HEK293 (cell line): ENCODE measurements around the gene SEC61A2.

Experiments
- CTCF ChIA-PET: fragments of 350-600 bp; formaldehyde crosslinking; extraction: SDS; loops from one replicate; lab custom pipeline; 2021; ENCODE audit warnings: antibody characterized with exemption; lab: Yijun Ruan, JAX
- POLR2A ChIA-PET: fragments of 300-600 bp; formaldehyde crosslinking; extraction: SDS; loops from one replicate; lab custom pipeline; 2020; ENCODE audit warnings: antibody characterized with exemption, inconsistent platforms; lab: Yijun Ruan, JAX
- H3K27ac ChIP-seq: fragments of 200-500 bp; sonication (Bioruptor generic); 2 replicates; pipeline ENCODE4 v1.5.1; 2014; ENCODE audit warnings: low read depth, low read length, control low read depth, inconsistent platforms; ENCODE audit errors: extremely low read depth
- H3K36me3 ChIP-seq, 2 experiments: fragments of 200-500 bp in 1 of 2; sonication (Bioruptor generic) in 1 of 2; 1 replicate in 1 of 2; 2 replicates in 1 of 2; pipeline ENCODE4 v1.5.1; 2014 to 2017; ENCODE audit warnings: inconsistent platforms in 2 of 2, low read length in 2 of 2; ENCODE audit not compliant: control insufficient read depth in 2 of 2, insufficient read depth in 1 of 2
- H3K4me1 ChIP-seq: fragments of 200-500 bp; sonication (Bioruptor generic); 2 replicates; pipeline ENCODE4 v1.5.1; 2014; ENCODE audit warnings: mild to moderate bottlenecking, low read length, inconsistent platforms; ENCODE audit not compliant: control insufficient read depth, insufficient read depth
- H3K4me3 ChIP-seq: 2 replicates; pipeline ENCODE4 v1.5.1; 2011; ENCODE audit warnings: low read depth, mild to moderate bottlenecking, control low read depth, low read length, moderate library complexity
- H3K9me3 ChIP-seq: fragments of 200-500 bp; sonication (Bioruptor generic); 2 replicates; pipeline ENCODE4 v1.5.1; 2014; ENCODE audit warnings: low read depth, low read length, inconsistent platforms; ENCODE audit not compliant: control insufficient read depth, insufficient read depth
- GLI4 ChIP-seq: fragments of 450-650 bp; formaldehyde crosslinking; IDR thresholded peaks from 2 replicates; pipeline ENCODE4 v1.5.1; 2016; ENCODE audit warnings: missing biosample characterization, missing genetic modification characterization
- GLIS1 ChIP-seq: fragments of 450-650 bp; formaldehyde crosslinking; IDR thresholded peaks from 2 replicates; pipeline ENCODE4 v1.5.1; 2016; ENCODE audit warnings: missing biosample characterization, missing genetic modification characterization
- HOXA7 ChIP-seq: sonication (generic); formaldehyde crosslinking; IDR thresholded peaks from 2 replicates; pipeline ENCODE4 v1.8.1; 2022; ENCODE audit warnings: missing genetic modification reagents, borderline replicate concordance
- KLF10 ChIP-seq: fragments of 450-650 bp; IDR thresholded peaks from 2 replicates; pipeline ENCODE4 v1.5.1; 2018; ENCODE audit warnings: missing biosample characterization, mild to moderate bottlenecking, missing genetic modification characterization
- REPIN1 ChIP-seq: fragments of 450-650 bp; formaldehyde crosslinking; IDR thresholded peaks from 2 replicates; pipeline ENCODE4 v1.5.1; 2017; ENCODE audit warnings: missing biosample characterization, missing genetic modification characterization, low read depth
- SCRT2 ChIP-seq: fragments of 450-650 bp; formaldehyde crosslinking; IDR thresholded peaks from 2 replicates; pipeline ENCODE4 v1.5.1; 2016; ENCODE audit warnings: missing biosample characterization, missing genetic modification characterization
- SETDB1 ChIP-seq: IDR thresholded peaks from one replicate; pipeline ENCODE4 v1.6.1; 2017; ENCODE audit warnings: mild to moderate bottlenecking, low read length, moderate library complexity, mixed read lengths; ENCODE audit not compliant: insufficient read length
- SP3 ChIP-seq: fragments of 450-650 bp; formaldehyde crosslinking; IDR thresholded peaks from 2 replicates; pipeline ENCODE4 v1.5.1; 2016; ENCODE audit warnings: missing biosample characterization, missing genetic modification characterization
- TRIM28 ChIP-seq: IDR thresholded peaks from 2 replicates; pipeline ENCODE4 v1.6.1; 2011; ENCODE audit warnings: low read length, control low read depth, borderline replicate concordance
- YY1 ChIP-seq: fragments of 450-650 bp; formaldehyde crosslinking; IDR thresholded peaks from 2 replicates; pipeline ENCODE4 v1.5.1; 2018; ENCODE audit warnings: missing biosample characterization, missing genetic modification characterization
- ZBTB48 ChIP-seq: fragments of 450-650 bp; formaldehyde crosslinking; IDR thresholded peaks from 2 replicates; pipeline ENCODE4 v1.5.1; 2016; ENCODE audit warnings: missing biosample characterization, missing genetic modification characterization
- ZFHX2 ChIP-seq: fragments of 450-650 bp; formaldehyde crosslinking; conservative IDR thresholded peaks from 2 replicates; pipeline ENCODE4 v1.5.1; 2016; ENCODE audit warnings: missing biosample characterization, missing genetic modification characterization
- ZNF10 ChIP-seq: fragments of 450-650 bp; formaldehyde crosslinking; IDR thresholded peaks from 2 replicates; pipeline ENCODE4 v1.5.1; 2017; ENCODE audit warnings: missing biosample characterization, missing genetic modification characterization
- ZNF112 ChIP-seq: fragments of 450-650 bp; formaldehyde crosslinking; IDR thresholded peaks from 2 replicates; pipeline ENCODE4 v1.5.0; 2017; ENCODE audit warnings: missing biosample characterization, missing genetic modification characterization
- ZNF138 ChIP-seq: fragments of 450-650 bp; formaldehyde crosslinking; IDR thresholded peaks from 2 replicates; pipeline ENCODE4 v1.5.1; 2016; ENCODE audit warnings: missing biosample characterization, missing genetic modification characterization, borderline replicate concordance
- ZNF19 ChIP-seq: fragments of 450-650 bp; formaldehyde crosslinking; IDR thresholded peaks from 2 replicates; pipeline ENCODE4; 2016; ENCODE audit warnings: missing biosample characterization, missing genetic modification characterization, low read depth
- ZNF2 ChIP-seq: fragments of 450-650 bp; formaldehyde crosslinking; IDR thresholded peaks from 2 replicates; pipeline ENCODE4 v1.5.1; 2016; ENCODE audit warnings: missing biosample characterization, missing genetic modification characterization
- ZNF274 ChIP-seq, 2 experiments: fragments of 200-500 bp in 1 of 2; fragments of 450-650 bp in 1 of 2; sonication (Bioruptor generic) in 1 of 2; formaldehyde crosslinking in 1 of 2; IDR thresholded peaks; 2 replicates each; pipeline versions ENCODE4 v1.5.1 to v1.6.1; 2014 to 2016; ENCODE audit warnings: borderline replicate concordance in 1 of 2, inconsistent platforms in 1 of 2, low read length in 1 of 2, missing biosample characterization in 1 of 2, missing genetic modification characterization in 1 of 2
- ZNF324 ChIP-seq: fragments of 450-650 bp; formaldehyde crosslinking; IDR thresholded peaks from 2 replicates; pipeline ENCODE4 v1.5.1; 2016; ENCODE audit warnings: missing biosample characterization, missing genetic modification characterization
- ZNF341 ChIP-seq: fragments of 450-650 bp; formaldehyde crosslinking; IDR thresholded peaks from 2 replicates; pipeline ENCODE4; 2016; ENCODE audit warnings: low read depth, missing biosample characterization, missing genetic modification characterization
- ZNF423 ChIP-seq: fragments of 450-650 bp; formaldehyde crosslinking; IDR thresholded peaks from 2 replicates; pipeline ENCODE4 v1.5.1; 2016; ENCODE audit warnings: missing biosample characterization, missing genetic modification characterization
- ZNF521 ChIP-seq: fragments of 450-650 bp; formaldehyde crosslinking; IDR thresholded peaks from 2 replicates; pipeline ENCODE4 v1.5.1; 2017; ENCODE audit warnings: missing biosample characterization, mild to moderate bottlenecking, missing genetic modification characterization
- ZNF660 ChIP-seq: fragments of 450-650 bp; IDR thresholded peaks from 2 replicates; pipeline ENCODE4 v1.5.1; 2018; ENCODE audit warnings: missing biosample characterization, mild to moderate bottlenecking, missing genetic modification characterization
- ZNF776 ChIP-seq: fragments of 450-650 bp; formaldehyde crosslinking; IDR thresholded peaks from 2 replicates; pipeline ENCODE4 v1.5.0; 2017; ENCODE audit warnings: missing biosample characterization, missing genetic modification characterization, borderline replicate concordance
- ZNF830 ChIP-seq: fragments of 450-650 bp; IDR thresholded peaks from 2 replicates; pipeline ENCODE4 v1.5.0; 2018; ENCODE audit warnings: missing biosample characterization, missing genetic modification characterization, low read depth, mild to moderate bottlenecking, moderate library complexity
- TF ChIP-seq, protein P1 (sequence below): fragments of 450-650 bp; formaldehyde crosslinking; IDR thresholded peaks from 2 replicates; pipeline ENCODE4 v1.5.1; 2016; ENCODE audit warnings: missing biosample characterization, missing genetic modification characterization
- TF ChIP-seq, protein P2 (sequence below): fragments of 450-650 bp; formaldehyde crosslinking; IDR thresholded peaks from 2 replicates; pipeline ENCODE4 v1.5.1; 2016; ENCODE audit warnings: missing biosample characterization, missing genetic modification characterization, low read depth
- TF ChIP-seq, protein P3 (sequence below): fragments of 450-650 bp; formaldehyde crosslinking; conservative IDR thresholded peaks from 2 replicates; pipeline ENCODE4 v1.5.1; 2016; ENCODE audit warnings: low read depth, missing biosample characterization, missing genetic modification characterization
- TF ChIP-seq, protein P4 (sequence below): fragments of 450-650 bp; formaldehyde crosslinking; IDR thresholded peaks from 2 replicates; pipeline ENCODE4 v1.5.1; 2016; ENCODE audit warnings: missing biosample characterization, missing genetic modification characterization

SEC61A2 gene

DNA sequence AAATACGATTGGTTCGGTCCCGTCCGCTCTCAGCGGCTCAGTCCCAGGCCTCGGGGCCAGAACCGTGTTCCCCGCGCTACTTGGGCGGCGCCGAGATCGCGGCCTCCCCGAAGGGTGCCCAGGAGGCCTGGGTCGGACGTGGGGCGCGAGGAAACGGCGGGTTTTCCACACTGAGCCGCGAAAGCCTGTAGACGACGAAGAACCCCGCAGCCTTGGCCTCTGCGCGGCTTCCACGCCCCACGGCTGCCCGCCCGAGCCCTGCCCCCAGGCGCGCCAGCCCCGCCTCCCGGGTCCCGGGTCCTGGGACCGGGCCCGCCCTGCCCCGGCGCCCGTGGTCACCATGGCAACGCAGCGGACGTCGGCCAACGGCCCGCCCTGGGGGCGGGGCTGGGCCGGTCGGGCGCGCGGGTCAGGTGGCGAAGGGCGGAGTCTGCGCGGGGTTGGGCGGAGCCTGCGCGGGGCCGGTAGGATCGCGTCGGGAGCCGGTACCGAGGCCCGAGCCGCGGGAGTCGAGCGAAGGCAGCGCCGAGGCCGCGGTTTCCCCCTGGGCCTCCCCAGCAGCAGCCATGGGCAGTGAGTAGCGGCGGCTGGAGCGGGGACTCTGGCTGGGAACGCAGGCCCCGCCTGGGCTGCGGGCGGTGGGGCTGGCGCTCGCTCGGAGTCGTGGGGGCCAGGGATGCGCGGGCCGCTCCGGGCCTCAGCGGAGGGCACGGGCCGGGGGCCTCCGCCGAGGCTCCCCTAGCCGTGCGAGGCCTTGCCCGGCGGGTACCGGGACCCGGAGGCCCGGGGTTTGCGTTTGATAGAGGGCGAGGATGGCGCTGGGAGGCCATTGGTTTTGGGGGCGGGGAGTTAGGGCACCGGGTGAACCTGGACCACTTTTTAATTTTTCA, at the start of gene SEC61A2:
Gene SEC61A2 (plus strand): TSS at position 456 of the 890 bp plus-strand sequence. CDS start 111 bp downstream, at position 567.
- ChIA-PET CTCF (interaction anchor here (0.6 to 1.2 kb wide), 5 partner anchors 11 to 186 kb away, joined by 3 to 5 read pairs (median 3); no protein-coding TSS in a partner anchor), POLR2A (no interaction called here)
- Histone ChIP-seq H3K4me1 (no peaks in the 10 kb centered on the region), H3K36me3 (peaks cover 15 to 18% of the 10 kb centered on the region in 2 experiments), H3K27ac (peak within 1 kb of the TSS; percentile 51; the same call in 1 of the 2 replicates), H3K4me3 (peak within 1 kb of the TSS; percentile 99), H3K9me3 (no peaks in the 10 kb centered on the region)
- TF ChIP-seq ZBTB48 (tag by site-specific recombination), result no peak
- no peak for TF ChIP-seq ZFHX2 (tag by site-specific recombination)
- TF ChIP-seq ZNF521 (tag by site-specific recombination), result no peak
- TF ChIP-seq REPIN1, result no peak
- TF ChIP-seq SCRT2, result no peak
- TF ChIP-seq ZNF19, result no peak
- no peak for TF ChIP-seq HOXA7 (CRISPR knock-in tag)
- TF ChIP-seq, protein P1, sequence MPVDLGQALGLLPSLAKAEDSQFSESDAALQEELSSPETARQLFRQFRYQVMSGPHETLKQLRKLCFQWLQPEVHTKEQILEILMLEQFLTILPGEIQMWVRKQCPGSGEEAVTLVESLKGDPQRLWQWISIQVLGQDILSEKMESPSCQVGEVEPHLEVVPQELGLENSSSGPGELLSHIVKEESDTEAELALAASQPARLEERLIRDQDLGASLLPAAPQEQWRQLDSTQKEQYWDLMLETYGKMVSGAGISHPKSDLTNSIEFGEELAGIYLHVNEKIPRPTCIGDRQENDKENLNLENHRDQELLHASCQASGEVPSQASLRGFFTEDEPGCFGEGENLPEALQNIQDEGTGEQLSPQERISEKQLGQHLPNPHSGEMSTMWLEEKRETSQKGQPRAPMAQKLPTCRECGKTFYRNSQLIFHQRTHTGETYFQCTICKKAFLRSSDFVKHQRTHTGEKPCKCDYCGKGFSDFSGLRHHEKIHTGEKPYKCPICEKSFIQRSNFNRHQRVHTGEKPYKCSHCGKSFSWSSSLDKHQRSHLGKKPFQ (tag by site-specific recombination), result no peak
- 0 out of 2 replicates have a peak, but pooled peaks have one; percentile 28 for TF ChIP-seq ZNF2 (tag by site-specific recombination)
- TF ChIP-seq, protein P2, sequence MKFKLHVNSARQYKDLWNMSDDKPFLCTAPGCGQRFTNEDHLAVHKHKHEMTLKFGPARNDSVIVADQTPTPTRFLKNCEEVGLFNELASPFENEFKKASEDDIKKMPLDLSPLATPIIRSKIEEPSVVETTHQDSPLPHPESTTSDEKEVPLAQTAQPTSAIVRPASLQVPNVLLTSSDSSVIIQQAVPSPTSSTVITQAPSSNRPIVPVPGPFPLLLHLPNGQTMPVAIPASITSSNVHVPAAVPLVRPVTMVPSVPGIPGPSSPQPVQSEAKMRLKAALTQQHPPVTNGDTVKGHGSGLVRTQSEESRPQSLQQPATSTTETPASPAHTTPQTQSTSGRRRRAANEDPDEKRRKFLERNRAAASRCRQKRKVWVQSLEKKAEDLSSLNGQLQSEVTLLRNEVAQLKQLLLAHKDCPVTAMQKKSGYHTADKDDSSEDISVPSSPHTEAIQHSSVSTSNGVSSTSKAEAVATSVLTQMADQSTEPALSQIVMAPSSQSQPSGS, result no peak
- no peak for TF ChIP-seq ZNF776 (tag by site-specific recombination)
- no peak for TF ChIP-seq ZNF112 (tag by site-specific recombination)
- TF ChIP-seq, protein P3, sequence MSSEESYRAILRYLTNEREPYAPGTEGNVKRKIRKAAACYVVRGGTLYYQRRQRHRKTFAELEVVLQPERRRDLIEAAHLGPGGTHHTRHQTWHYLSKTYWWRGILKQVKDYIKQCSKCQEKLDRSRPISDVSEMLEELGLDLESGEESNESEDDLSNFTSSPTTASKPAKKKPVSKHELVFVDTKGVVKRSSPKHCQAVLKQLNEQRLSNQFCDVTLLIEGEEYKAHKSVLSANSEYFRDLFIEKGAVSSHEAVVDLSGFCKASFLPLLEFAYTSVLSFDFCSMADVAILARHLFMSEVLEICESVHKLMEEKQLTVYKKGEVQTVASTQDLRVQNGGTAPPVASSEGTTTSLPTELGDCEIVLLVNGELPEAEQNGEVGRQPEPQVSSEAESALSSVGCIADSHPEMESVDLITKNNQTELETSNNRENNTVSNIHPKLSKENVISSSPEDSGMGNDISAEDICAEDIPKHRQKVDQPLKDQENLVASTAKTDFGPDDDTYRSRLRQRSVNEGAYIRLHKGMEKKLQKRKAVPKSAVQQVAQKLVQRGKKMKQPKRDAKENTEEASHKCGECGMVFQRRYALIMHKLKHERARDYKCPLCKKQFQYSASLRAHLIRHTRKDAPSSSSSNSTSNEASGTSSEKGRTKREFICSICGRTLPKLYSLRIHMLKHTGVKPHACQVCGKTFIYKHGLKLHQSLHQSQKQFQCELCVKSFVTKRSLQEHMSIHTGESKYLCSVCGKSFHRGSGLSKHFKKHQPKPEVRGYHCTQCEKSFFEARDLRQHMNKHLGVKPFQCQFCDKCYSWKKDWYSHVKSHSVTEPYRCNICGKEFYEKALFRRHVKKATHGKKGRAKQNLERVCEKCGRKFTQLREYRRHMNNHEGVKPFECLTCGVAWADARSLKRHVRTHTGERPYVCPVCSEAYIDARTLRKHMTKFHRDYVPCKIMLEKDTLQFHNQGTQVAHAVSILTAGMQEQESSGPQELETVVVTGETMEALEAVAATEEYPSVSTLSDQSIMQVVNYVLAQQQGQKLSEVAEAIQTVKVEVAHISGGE (tag by site-specific recombination), result no peak
- TF ChIP-seq KLF10 (tag by site-specific recombination), result peak; percentile 45; the same call in 1 of the 2 replicates
- TF ChIP-seq ZNF341 (tag by site-specific recombination), result no peak
- no peak for TF ChIP-seq GLI4 (tag by site-specific recombination)
- TF ChIP-seq SP3 (tag by site-specific recombination), result peak; percentile 57
- TF ChIP-seq SETDB1, result no peak
- no peak for TF ChIP-seq TRIM28
- peak; percentile 74 for TF ChIP-seq ZNF660 (tag by site-specific recombination)
- no peak for TF ChIP-seq ZNF830 (tag by site-specific recombination)
- TF ChIP-seq ZNF10 (tag by site-specific recombination), result 0 out of 2 replicates have a peak, but pooled peaks have one; percentile 11
- 0 out of 2 replicates have a peak, but pooled peaks have one; percentile 26 for TF ChIP-seq ZNF324 (tag by site-specific recombination)
- no peak for TF ChIP-seq ZNF138 (tag by site-specific recombination)
- TF ChIP-seq GLIS1, result peak; percentile 63
- no peak for TF ChIP-seq ZNF423
- TF ChIP-seq, protein P4, sequence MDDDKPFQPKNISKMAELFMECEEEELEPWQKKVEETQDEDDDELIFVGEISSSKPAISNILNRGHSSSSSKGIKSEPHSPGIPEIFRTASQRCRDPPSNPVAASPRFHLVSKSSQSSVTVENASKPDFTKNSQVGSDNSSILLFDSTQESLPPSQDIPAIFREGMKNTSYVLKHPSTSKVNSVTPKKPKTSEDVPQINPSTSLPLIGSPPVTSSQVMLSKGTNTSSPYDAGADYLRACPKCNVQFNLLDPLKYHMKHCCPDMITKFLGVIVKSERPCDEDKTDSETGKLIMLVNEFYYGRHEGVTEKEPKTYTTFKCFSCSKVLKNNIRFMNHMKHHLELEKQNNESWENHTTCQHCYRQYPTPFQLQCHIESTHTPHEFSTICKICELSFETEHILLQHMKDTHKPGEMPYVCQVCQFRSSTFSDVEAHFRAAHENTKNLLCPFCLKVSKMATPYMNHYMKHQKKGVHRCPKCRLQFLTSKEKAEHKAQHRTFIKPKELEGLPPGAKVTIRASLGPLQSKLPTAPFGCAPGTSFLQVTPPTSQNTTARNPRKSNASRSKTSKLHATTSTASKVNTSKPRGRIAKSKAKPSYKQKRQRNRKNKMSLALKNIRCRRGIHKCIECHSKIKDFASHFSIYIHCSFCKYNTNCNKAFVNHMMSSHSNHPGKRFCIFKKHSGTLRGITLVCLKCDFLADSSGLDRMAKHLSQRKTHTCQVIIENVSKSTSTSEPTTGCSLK, result no peak
- no peak for TF ChIP-seq ZNF274 (IDR thresholded peaks at IDR 0.05; ENCODE audit: low read length)
- no peak for TF ChIP-seq ZNF274 (tag by site-specific recombination; IDR thresholded peaks at IDR 0.05; ENCODE audit: borderline replicate concordance)
- TF ChIP-seq YY1, result peak; percentile 40; the same call in 1 of the 2 replicates
